Spleen (tissue), 7 donors: ENCODE data around the gene ZNF436.

Source experiments
- POLR2A ChIP-seq, 3 donors: fragments of 450-650 bp; IDR thresholded peaks; one replicate each; pipeline ENCODE4 v1.5.1; 2017; ENCODE audit warnings: antibody characterized with exemption in 3 of 3, mild to moderate bottlenecking in 1 of 3
- TF ChIP-seq, protein P1 (sequence below), 11 experiments: fragments of 200-600 bp in 7 of 11; fragments of 450-650 bp in 4 of 11; sonication (generic) in 4 of 11; IDR thresholded peaks in 8 of 11; conservative IDR thresholded peaks in 3 of 11; 1 replicate in 7 of 11; 2 replicates in 4 of 11; pipeline versions ENCODE4 v1.4.0 to v1.8.0; 2016 to 2021; ENCODE audit warnings: antibody characterized with exemption in 11 of 11, inconsistent platforms in 4 of 11, mild to moderate bottlenecking in 1 of 11
- donor health status: DM: no; HTN: no; CAD: no; lungs with moderate emphysema.
- donor health status: DM: no; HTN: no; CAD: no.
- donor health status: DM: no; HTN: no; CAD: no.

GRCh38 chr1:23325393-23325792, 44.2 kb downstream of the ZNF436 start:
- TF ChIP-seq, protein P1, sequence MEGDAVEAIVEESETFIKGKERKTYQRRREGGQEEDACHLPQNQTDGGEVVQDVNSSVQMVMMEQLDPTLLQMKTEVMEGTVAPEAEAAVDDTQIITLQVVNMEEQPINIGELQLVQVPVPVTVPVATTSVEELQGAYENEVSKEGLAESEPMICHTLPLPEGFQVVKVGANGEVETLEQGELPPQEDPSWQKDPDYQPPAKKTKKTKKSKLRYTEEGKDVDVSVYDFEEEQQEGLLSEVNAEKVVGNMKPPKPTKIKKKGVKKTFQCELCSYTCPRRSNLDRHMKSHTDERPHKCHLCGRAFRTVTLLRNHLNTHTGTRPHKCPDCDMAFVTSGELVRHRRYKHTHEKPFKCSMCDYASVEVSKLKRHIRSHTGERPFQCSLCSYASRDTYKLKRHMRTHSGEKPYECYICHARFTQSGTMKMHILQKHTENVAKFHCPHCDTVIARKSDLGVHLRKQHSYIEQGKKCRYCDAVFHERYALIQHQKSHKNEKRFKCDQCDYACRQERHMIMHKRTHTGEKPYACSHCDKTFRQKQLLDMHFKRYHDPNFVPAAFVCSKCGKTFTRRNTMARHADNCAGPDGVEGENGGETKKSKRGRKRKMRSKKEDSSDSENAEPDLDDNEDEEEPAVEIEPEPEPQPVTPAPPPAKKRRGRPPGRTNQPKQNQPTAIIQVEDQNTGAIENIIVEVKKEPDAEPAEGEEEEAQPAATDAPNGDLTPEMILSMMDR (IDR thresholded peaks at IDR 0.05 in 8 of 11, conservative IDR thresholded peaks at IDR 0.05 in 3 of 11) = no peak
- no peak for TF ChIP-seq POLR2A (IDR thresholded peaks at IDR 0.05)
